PC-9 (cell line): ENCODE results near the gene ST7.

Source experiments
- CTCF ChIP-seq: fragments of 200-600 bp; sonication (generic); conservative IDR thresholded peaks from 2 replicates; pipeline ENCODE4 v1.6.1; 2017; ENCODE audit warnings: mixed run types, antibody characterized with exemption, mild to moderate bottlenecking, moderate library complexity
- EZH2 ChIP-seq: fragments of 200-600 bp; sonication (generic); IDR thresholded peaks from 2 replicates; pipeline ENCODE4 v1.8.0; 2017; ENCODE audit warnings: antibody characterized with exemption, low read depth

- TF ChIP-seq CTCF (no peak), EZH2 (no peak)
These were observed 247.6 kb downstream of the ST7 start for GRCh38 chr7:117200786-117201458.
